K562 (cell line): ENCODE data around the gene MPZL1. TPM values are rescaled to one million over a fixed set of nuclear protein-coding genes. Genes with fewer than 3 reads are reported as not detected.

Source experiments
- ATAC-seq: fragments of 200-7000 bp; cut with Tn5 transposase; 3 replicates; pipeline ENCODE4 v1.9.1; 2020; ENCODE audit warnings: moderate library complexity
- BruUV-seq: library from RNA; stranded (reverse); fragments of 400-500 nt; replicated peaks from 2 replicates; lab custom pipeline; 2021; lab: Mats Ljungman, UMichigan
- CTCF ChIA-PET: fragments of 300-600 bp; formaldehyde crosslinking; extraction: SDS; loops from one replicate; lab custom pipeline; 2021; ENCODE audit warnings: low intra/inter-chr PET ratio; lab: Yijun Ruan, JAX
- POLR2A ChIA-PET: fragments of 300-600, 350-650 bp; sonication (Branson Sonifier 250); formaldehyde crosslinking; extraction: SDS; loops from one replicate; lab custom pipeline; 2021; ENCODE audit warnings: antibody characterized with exemption, inconsistent platforms; lab: Yijun Ruan, JAX
- DNase-seq, 4 experiments: peaks; one replicate each; pipeline versions ENCODE4 v3.0.0 to v3.0.0-alpha.2; 2011 to 2018; ENCODE audit warnings: low spot score in 3 of 4, mixed read lengths in 3 of 4; ENCODE audit errors: extremely low read depth in 1 of 4
- FAIRE-seq: peaks from 2 replicates; lab custom pipeline; 2011; peaks lifted over from hg19 to GRCh38; lab: Jason Lieb, UNC
- H2AFZ ChIP-seq: 2 replicates; pipeline ENCODE4 v1.6.0; 2011; ENCODE audit warnings: low read depth, low read length, control low read depth, inconsistent platforms
- H3K27ac ChIP-seq: fragments of 200-600 bp; 3 replicates; pipeline ENCODE4 v1.8.0; 2011; ENCODE audit warnings: low read depth, mild to moderate bottlenecking, control low read depth, inconsistent platforms, low read length, moderate library complexity, mixed read lengths; ENCODE audit errors: extremely low read depth
- H3K27me3 ChIP-seq, 2 experiments: fragments of 300-600 bp in 1 of 2; 2 replicates in 1 of 2; 3 replicates in 1 of 2; pipeline versions ENCODE4 v1.6.0 to v1.8.0; 2011; ENCODE audit warnings: inconsistent platforms in 2 of 2, low read length in 2 of 2, mild to moderate bottlenecking in 1 of 2, mixed read lengths in 1 of 2, moderate library complexity in 1 of 2; ENCODE audit not compliant: control insufficient read depth in 2 of 2, insufficient read depth in 2 of 2
- H3K36me3 ChIP-seq: fragments of 300-600 bp; 3 replicates; pipeline ENCODE4 v1.8.0; 2011; ENCODE audit warnings: mild to moderate bottlenecking, low read length, inconsistent platforms; ENCODE audit not compliant: control insufficient read depth, insufficient read depth
- H3K4me1 ChIP-seq, 2 experiments: fragments of 200-600 bp in 1 of 2; replicated peaks in 1 of 2; 2 replicates in 1 of 2; 3 replicates in 1 of 2; pipeline versions ENCODE4 v1.5.1 to v1.8.0; 2011; ENCODE audit warnings: inconsistent platforms in 2 of 2, low read length in 2 of 2, mild to moderate bottlenecking in 1 of 2, mixed read lengths in 1 of 2, moderate library complexity in 1 of 2; ENCODE audit not compliant: control insufficient read depth in 2 of 2, insufficient read depth in 2 of 2
- H3K4me2 ChIP-seq: 2 replicates; pipeline ENCODE4 v1.6.1; 2011; ENCODE audit warnings: low read length, control low read depth, inconsistent platforms, mixed read lengths; ENCODE audit not compliant: insufficient read depth
- H3K4me3 ChIP-seq: fragments of 200-600 bp; sonication (generic), shearing (Covaris generic); 2 replicates; pipeline ENCODE4 v1.5.1; 2016; ENCODE audit warnings: control low read depth, inconsistent platforms
- H3K79me2 ChIP-seq: fragments of 200-600 bp; 3 replicates; pipeline ENCODE4 v1.8.0; 2011; ENCODE audit warnings: low read length, inconsistent platforms; ENCODE audit not compliant: control insufficient read depth, insufficient read depth
- H3K9ac ChIP-seq, 2 experiments: 2 replicates each; pipeline versions ENCODE4 v1.6.0 to v1.6.1; 2011; ENCODE audit warnings: low read depth in 2 of 2, low read length in 2 of 2, control low read depth in 1 of 2, inconsistent platforms in 1 of 2, mild to moderate bottlenecking in 1 of 2, mixed read lengths in 1 of 2; ENCODE audit not compliant: insufficient read depth in 1 of 2
- H3K9me1 ChIP-seq: one replicate; pipeline ENCODE4 v1.6.0; 2011; ENCODE audit warnings: inconsistent platforms, mild to moderate bottlenecking, low read length, moderate library complexity; ENCODE audit not compliant: control insufficient read depth, insufficient read depth
- H3K9me3 ChIP-seq: replicated peaks from 2 replicates; pipeline ENCODE4 v1.5.1; 2011; ENCODE audit warnings: low read depth, low read length, inconsistent platforms; ENCODE audit not compliant: control insufficient read depth, insufficient read depth
- H4K20me1 ChIP-seq: replicated peaks from 2 replicates; pipeline ENCODE4 v1.6.1; 2011; ENCODE audit warnings: low read length, inconsistent platforms, mixed read lengths; ENCODE audit not compliant: control insufficient read depth, insufficient read depth
- FOXM1 ChIP-seq, 2 experiments: fragments of 450-650 bp in 1 of 2; sonication (generic) in 1 of 2; formaldehyde crosslinking in 1 of 2; IDR thresholded peaks; 2 replicates each; pipeline versions ENCODE4 v1.6.1 to v1.9.0; 2017 to 2022; ENCODE audit warnings: low read depth in 2 of 2, mild to moderate bottlenecking in 2 of 2, missing genetic modification reagents in 1 of 2, moderate library complexity in 1 of 2
- HMGN3 ChIP-seq: IDR thresholded peaks from 2 replicates; pipeline ENCODE4 v1.6.1; 2011; ENCODE audit warnings: borderline replicate concordance, low read depth, mild to moderate bottlenecking, mixed read lengths, low read length; ENCODE audit not compliant: insufficient read length; ENCODE audit errors: extremely low read depth
- KDM5B ChIP-seq: fragments of 200-600 bp; sonication (generic); IDR thresholded peaks from 2 replicates; pipeline ENCODE4 v1.6.1; 2012; ENCODE audit warnings: low read depth, mild to moderate bottlenecking, moderate library complexity, low read length, control low read depth, inconsistent platforms; ENCODE audit not compliant: insufficient replicate concordance
- MEF2A ChIP-seq: IDR thresholded peaks from 2 replicates; pipeline ENCODE4 v1.6.1; 2011; ENCODE audit warnings: low read depth, mild to moderate bottlenecking, low read length, moderate library complexity; ENCODE audit not compliant: control insufficient read depth
- NFIC ChIP-seq: fragments of 450-650 bp; IDR thresholded peaks from 2 replicates; pipeline ENCODE4 v1.6.1; 2017; ENCODE audit warnings: mild to moderate bottlenecking, inconsistent platforms
- PML ChIP-seq: IDR thresholded peaks from 2 replicates; pipeline ENCODE4 v1.6.1; 2012; ENCODE audit warnings: low read length, inconsistent platforms
- RAD51 ChIP-seq: fragments of 450-650 bp; IDR thresholded peaks from 2 replicates; pipeline ENCODE4 v1.7.1; 2016; ENCODE audit warnings: low read depth, mild to moderate bottlenecking, borderline replicate concordance
- SMARCA4 ChIP-seq: fragments of 450-650 bp; IDR thresholded peaks from 2 replicates; pipeline ENCODE4 v1.6.1; 2016
- SRF ChIP-seq, 2 experiments: fragments of 250-450, 450-650 bp in 1 of 2; sonication (Bioruptor Pico) in 1 of 2; sonication (generic) in 1 of 2; formaldehyde crosslinking; IDR thresholded peaks; 2 replicates each; pipeline versions ENCODE4 v1.5.0 to v1.5.1; 2020 to 2022; ENCODE audit warnings: mild to moderate bottlenecking in 1 of 2, missing genetic modification reagents in 1 of 2
- STAG1 ChIP-seq: sonication (generic); formaldehyde crosslinking; IDR thresholded peaks from 2 replicates; pipeline ENCODE4 v1.5.0; 2020; ENCODE audit warnings: missing genetic modification reagents, borderline replicate concordance
- TAF15 ChIP-seq: fragments of 200-400 bp; formaldehyde crosslinking; IDR thresholded peaks from 2 replicates; pipeline ENCODE4 v1.6.1; 2017; ENCODE audit warnings: mild to moderate bottlenecking, low read depth, low read length, moderate library complexity
- TRIM24 ChIP-seq, 2 experiments: fragments of 450-650 bp; IDR thresholded peaks; 2 replicates each; pipeline ENCODE4 v1.6.1; 2016
- ZBTB17 ChIP-seq: fragments of 450-650 bp; formaldehyde crosslinking; IDR thresholded peaks from 2 replicates; pipeline ENCODE4 v1.4.0; 2020; ENCODE audit warnings: mild to moderate bottlenecking
- WGBS: fragments of 100-300 bp; shearing (Covaris generic); methylation state at CpG from one replicate; pipeline ENCODE4 v1.1.6; 2016; ENCODE audit warnings: low coverage, mixed read lengths; ENCODE audit not compliant: insufficient coverage; ENCODE audit errors: missing lambda C conversion rate; 5-methylcytosine and 5-hydroxymethylcytosine counted together
- in situ Hi-C: fragments of 300-500 bp; cut with MboI; formaldehyde crosslinking; loops from 4 replicates; pipeline ENCODE4 v1.15.0; 2018; ENCODE audit warnings: inconsistent platforms, mixed read lengths
- intact Hi-C: fragments of 100-400 bp; cut with micrococcal nuclease; formaldehyde crosslinking; loops from 2 replicates; pipeline ENCODE4 v1.14.2; 2022
- polyA plus RNA-seq, 8 experiments: library from polyadenylated mRNA; depleted of rRNA in 4 of 8; stranded (reverse) in 5 of 8; unstranded in 3 of 8; fragments of >200 nt; fragmentation: Nextera tagmentation in 2 of 8; fragmentation: Illumina TruSeq in 1 of 8; extraction: Ambion mirVana in 2 of 8; extraction: Trizol in 1 of 8; gene quantifications; 2 replicates each; pipeline versions ENCODE4 v1.2.1 to v1.2.3, GENCODE V29; 2011 to 2014; ENCODE audit warnings: inconsistent platforms in 1 of 8, missing spikeins in 1 of 8
- total RNA-seq, 7 experiments: library from RNA; depleted of rRNA in 6 of 7; stranded (reverse); fragments of >200 nt in 6 of 7; fragmentation: Illumina TruSeq in 2 of 7; extraction: Trizol in 2 of 7; gene quantifications; 2 replicates each; pipeline versions ENCODE4 v1.2.1 to v1.2.3, GENCODE V29; 2011 to 2021; ENCODE audit warnings: low replicate concordance in 1 of 7
- TF ChIP-seq, protein P1 (sequence below), 3 experiments: fragments of 200-800 bp in 1 of 3; sonication (Bioruptor generic) in 1 of 3; sonication (generic) in 1 of 3; formaldehyde crosslinking in 1 of 3; IDR thresholded peaks; 2 replicates each; pipeline versions ENCODE4 v1.6.1 to v1.8.0; 2016 to 2022; ENCODE audit warnings: mild to moderate bottlenecking in 2 of 3, missing compliant biosample characterization in 2 of 3, missing genetic modification characterization in 2 of 3, missing genetic modification reagents in 1 of 3
- TF ChIP-seq, protein P2 (sequence below): sonication (generic); formaldehyde crosslinking; IDR thresholded peaks from 2 replicates; pipeline ENCODE4 v1.9.0; 2022; ENCODE audit warnings: mild to moderate bottlenecking, missing genetic modification reagents

The MPZL1 gene
- total and polyA plus RNA-seq, 9 of the 15 experiments (the other 6 are each of a cell fraction or from before 2014, with no cell fraction given): 14.5 to 153 (median 66.5) TPM

DNA sequence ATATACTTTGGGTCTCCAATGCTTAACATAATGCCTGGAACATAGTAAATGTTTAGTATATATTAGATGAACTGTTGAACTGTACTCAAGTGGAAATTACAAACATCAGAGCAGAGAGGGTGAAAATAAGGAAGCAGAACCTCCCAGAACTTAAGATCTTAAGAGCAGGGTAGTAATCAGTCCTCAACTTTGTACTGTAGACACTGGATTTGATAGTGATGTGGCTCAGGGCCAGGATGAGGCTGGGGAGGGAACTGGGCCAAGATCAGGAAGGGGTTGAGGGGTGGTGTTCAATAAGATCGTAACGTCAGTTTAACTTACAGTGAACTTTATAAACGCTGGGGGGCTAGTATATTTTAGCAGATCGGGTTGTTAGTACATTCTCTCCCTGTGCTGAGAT, 15.4 kb downstream of the MPZL1 start:
- no peak overlapping the region for H3K4me2 ChIP-seq
- H3K36me3 ChIP-seq: peaks cover 13% of the 10 kb centered on the region; the same call in 2 of the 3 replicates
- DNase-seq: no peak
- CTCF ChIA-PET: interaction anchor here (0.6 kb wide), 1 partner anchor 325 kb away, joined by 3 read pairs; no protein-coding TSS in a partner anchor
- no peaks in the 10 kb centered on the region for H4K20me1 ChIP-seq
- POLR2A ChIA-PET: interaction anchor here (0.7 to 1.0 kb wide), 2 partner anchors 17 to 396 kb away, joined by 3 read pairs; no protein-coding TSS in a partner anchor
- FAIRE-seq: no peak
- no peak overlapping the region for H3K27ac ChIP-seq
- H3K4me1 ChIP-seq: peaks cover 0 to 26% of the 10 kb centered on the region in 2 experiments; a peak in 3 of 5 replicates
- in situ Hi-C loops: no loop called here
- no peaks in the 10 kb centered on the region for H3K27me3 ChIP-seq
- H3K9me1 ChIP-seq: no peaks in the 10 kb centered on the region
- no TSS peak for BruUV-seq
- 46% methylated on average over 4 of the region's 4 CpGs for WGBS
- peaks cover 59% of the 10 kb centered on the region for H3K79me2 ChIP-seq
- no peak overlapping the region for H3K4me3 ChIP-seq
- intact Hi-C loops: no loop called here
- H3K9me3 ChIP-seq: peaks cover 2% of the 10 kb centered on the region; the same call in 1 of the 2 replicates
- H3K9ac ChIP-seq: no peak overlapping the region
- ATAC-seq: peak; percentile 35; the same call in 1 of the 3 replicates
- H2AFZ ChIP-seq: no peak overlapping the region
- peak; percentile 59 for TF ChIP-seq NFIC
- no peak for TF ChIP-seq MEF2A

DNA sequence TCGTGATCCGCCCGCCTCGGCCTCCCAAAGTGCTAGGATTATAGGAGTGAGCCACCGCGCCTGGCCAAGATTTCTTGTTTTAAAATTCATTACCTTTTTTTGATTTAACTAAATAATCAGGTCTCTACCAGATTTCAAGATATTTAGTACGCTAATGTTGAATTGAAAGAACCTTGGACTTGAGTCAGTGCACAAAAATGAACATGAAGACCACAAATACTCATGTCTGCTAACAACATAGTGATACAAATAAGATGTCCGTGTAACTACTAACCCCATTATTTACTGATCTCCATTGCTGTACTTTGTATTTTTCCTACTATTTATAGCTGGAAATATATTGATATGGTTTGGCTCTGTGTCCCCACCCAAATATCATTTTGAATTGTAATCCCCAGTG, 16.4 kb downstream of the MPZL1 start:
- Histone ChIP-seq H3K9me3 (peaks cover 2% of the 10 kb centered on the region; the same call in 1 of the 2 replicates), H3K4me3 (no peak overlapping the region), H3K4me2 (no peak overlapping the region), H3K9ac (no peak overlapping the region), H2AFZ (no peak overlapping the region), H3K9me1 (no peaks in the 10 kb centered on the region), H4K20me1 (no peaks in the 10 kb centered on the region), H3K36me3 (peaks cover 8% of the 10 kb centered on the region; the same call in 2 of the 3 replicates), H3K27me3 (no peaks in the 10 kb centered on the region), H3K79me2 (peaks cover 58% of the 10 kb centered on the region), H3K27ac (no peak overlapping the region), H3K4me1 (peaks cover 0 to 26% of the 10 kb centered on the region in 2 experiments; a peak in 3 of 5 replicates)
- BruUV-seq: no TSS peak
- CTCF ChIA-PET: no interaction called here
- no peak for ATAC-seq
- intact Hi-C loops: no loop called here
- in situ Hi-C loops: no loop called here
- 93% methylated on average over 8 of the region's 8 CpGs for WGBS
- POLR2A ChIA-PET: no interaction called here
- DNase-seq: no peak
- no peak for FAIRE-seq
- TF ChIP-seq ZBTB17 (CRISPR knock-in tag) (no peak), SRF (CRISPR knock-in tag; IDR thresholded peaks at IDR 0.05) (no peak), TAF15 (no peak), TRIM24 (IDR thresholded peaks at IDR 0.05) (no peak), HMGN3 (no peak), STAG1 (CRISPR knock-in tag) (no peak), KDM5B (no peak), PML (no peak), RAD51 (no peak), FOXM1 (IDR thresholded peaks at IDR 0.05; ENCODE audit: low read depth) (no peak), FOXM1 (CRISPR knock-in tag; IDR thresholded peaks at IDR 0.05; ENCODE audit: low read depth) (no peak), SMARCA4 (no peak)
- TF ChIP-seq, protein P1, sequence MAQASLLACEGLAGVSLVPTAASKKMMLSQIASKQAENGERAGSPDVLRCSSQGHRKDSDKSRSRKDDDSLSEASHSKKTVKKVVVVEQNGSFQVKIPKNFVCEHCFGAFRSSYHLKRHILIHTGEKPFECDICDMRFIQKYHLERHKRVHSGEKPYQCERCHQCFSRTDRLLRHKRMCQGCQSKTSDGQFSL (CRISPR knock-in tag; IDR thresholded peaks at IDR 0.05): no peak
- TF ChIP-seq, protein P1 (tag; IDR thresholded peaks at IDR 0.05): no peak
- TF ChIP-seq, protein P2, sequence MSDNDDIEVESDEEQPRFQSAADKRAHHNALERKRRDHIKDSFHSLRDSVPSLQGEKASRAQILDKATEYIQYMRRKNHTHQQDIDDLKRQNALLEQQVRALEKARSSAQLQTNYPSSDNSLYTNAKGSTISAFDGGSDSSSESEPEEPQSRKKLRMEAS (CRISPR knock-in tag): no peak
